Muscle layer of duodenum (tissue), 2 donors: Measurements from ENCODE around the gene THEM5.

Source experiments
- H3K27ac ChIP-seq: one replicate; pipeline ENCODE4 v1.7.0; 2013; ENCODE audit warnings: mild to moderate bottlenecking, low read length
- H3K27me3 ChIP-seq: one replicate; pipeline ENCODE4 v1.7.0; 2013; ENCODE audit warnings: low read depth, mild to moderate bottlenecking, control low read depth, low read length
- H3K36me3 ChIP-seq, 2 donors: one replicate each; pipeline ENCODE4 v1.7.0; 2013; ENCODE audit warnings: low read length in 2 of 2, control low read depth in 1 of 2, mild to moderate bottlenecking in 1 of 2; ENCODE audit not compliant: insufficient read depth in 2 of 2, control insufficient read depth in 1 of 2
- H3K4me1 ChIP-seq, 2 donors: one replicate each; pipeline ENCODE4 v1.7.0; 2013; ENCODE audit warnings: low read length in 2 of 2, mild to moderate bottlenecking in 2 of 2, control low read depth in 1 of 2, moderate library complexity in 1 of 2; ENCODE audit not compliant: insufficient read depth in 2 of 2, control insufficient read depth in 1 of 2
- H3K4me3 ChIP-seq, 2 donors: one replicate each; pipeline ENCODE4 v1.7.0; 2013; ENCODE audit warnings: low read length in 2 of 2, low read depth in 1 of 2, mild to moderate bottlenecking in 1 of 2
- H3K9me3 ChIP-seq, 2 donors: one replicate each; pipeline ENCODE4 v1.7.0; 2013; ENCODE audit warnings: low read length in 2 of 2, control low read depth in 1 of 2, mild to moderate bottlenecking in 1 of 2; ENCODE audit not compliant: control insufficient read depth in 1 of 2
- donor health status: healthy.

Gene THEM5

DNA sequence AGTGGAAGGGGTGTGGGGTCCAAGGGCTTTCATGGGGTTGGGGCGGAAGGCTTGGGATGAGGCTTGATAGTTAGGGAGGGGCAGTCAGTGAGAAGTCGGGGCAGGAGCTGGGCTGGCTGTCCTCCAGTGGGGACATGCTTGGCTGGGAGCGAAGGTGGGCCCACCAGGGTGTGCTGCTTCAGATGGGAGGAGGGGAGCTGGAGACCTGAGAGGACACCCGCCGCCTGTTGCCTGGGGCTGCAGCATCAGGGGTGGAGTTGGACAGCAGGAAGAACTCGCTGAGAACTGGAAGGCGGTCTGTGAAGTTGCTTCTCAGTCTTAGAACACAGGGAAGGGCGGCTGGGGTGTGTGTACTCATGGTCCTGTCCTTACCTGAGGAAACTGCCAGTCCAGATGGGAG, 1.6 kb downstream of the THEM5 start:
- no peak overlapping the region for H3K27ac ChIP-seq
- H3K4me3 ChIP-seq: no peak overlapping the region
- no peaks in the 10 kb centered on the region for H3K9me3 ChIP-seq
- H3K27me3 ChIP-seq: no peaks in the 10 kb centered on the region
- no peaks in the 10 kb centered on the region for H3K36me3 ChIP-seq
- no peaks in the 10 kb centered on the region for H3K4me1 ChIP-seq

- no peaks in the 10 kb centered on the region for H3K36me3 ChIP-seq
Measured at GRCh38 chr1:151849871-151850270, 3.6 kb downstream of the THEM5 start.

DNA sequence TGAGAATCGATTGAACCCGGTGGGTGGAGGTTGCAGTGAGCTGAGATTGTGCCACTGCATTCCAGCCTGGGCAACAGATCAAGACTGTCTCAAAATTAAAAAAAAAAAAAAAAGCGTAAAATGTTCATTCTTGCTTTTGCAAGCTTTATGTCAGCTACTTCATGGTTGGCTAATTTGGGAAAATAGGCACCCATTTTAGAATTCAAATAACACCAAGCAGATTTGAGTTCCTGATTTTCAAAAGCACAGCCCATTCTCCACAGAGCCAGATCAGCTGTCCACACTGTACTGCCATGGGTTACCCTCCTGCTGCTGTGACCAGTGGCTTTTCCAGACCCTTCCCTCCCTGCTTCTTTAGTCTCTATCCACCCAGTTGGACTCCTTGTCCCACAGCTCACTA, 4.4 kb downstream of the THEM5 start:
- Histone ChIP-seq H3K4me3 (no peak overlapping the region), H3K27me3 (no peaks in the 10 kb centered on the region), H3K36me3 (no peaks in the 10 kb centered on the region), H3K27ac (no peak overlapping the region), H3K4me1 (no peaks in the 10 kb centered on the region), H3K9me3 (no peaks in the 10 kb centered on the region)

More at GRCh38 chr1:151849871-151850270, 3.6 kb downstream of the THEM5 start:
- Histone ChIP-seq H3K27me3 (no peaks in the 10 kb centered on the region), H3K4me1 (no peaks in the 10 kb centered on the region), H3K4me3 (no peak overlapping the region), H3K9me3 (no peaks in the 10 kb centered on the region), H3K27ac (no peak overlapping the region)

GRCh38 chr1:151847867-151848596, 5.5 kb downstream of the THEM5 start:
- Histone ChIP-seq H3K4me1 (no peaks in the 10 kb centered on the region), H3K27ac (no peak overlapping the region), H3K27me3 (no peaks in the 10 kb centered on the region), H3K4me3 (no peak overlapping the region), H3K36me3 (no peaks in the 10 kb centered on the region), H3K9me3 (no peaks in the 10 kb centered on the region)

GRCh38 chr1:151846686-151847237, 6.8 kb downstream of the THEM5 start:
- no peak overlapping the region for H3K27ac ChIP-seq

DNA sequence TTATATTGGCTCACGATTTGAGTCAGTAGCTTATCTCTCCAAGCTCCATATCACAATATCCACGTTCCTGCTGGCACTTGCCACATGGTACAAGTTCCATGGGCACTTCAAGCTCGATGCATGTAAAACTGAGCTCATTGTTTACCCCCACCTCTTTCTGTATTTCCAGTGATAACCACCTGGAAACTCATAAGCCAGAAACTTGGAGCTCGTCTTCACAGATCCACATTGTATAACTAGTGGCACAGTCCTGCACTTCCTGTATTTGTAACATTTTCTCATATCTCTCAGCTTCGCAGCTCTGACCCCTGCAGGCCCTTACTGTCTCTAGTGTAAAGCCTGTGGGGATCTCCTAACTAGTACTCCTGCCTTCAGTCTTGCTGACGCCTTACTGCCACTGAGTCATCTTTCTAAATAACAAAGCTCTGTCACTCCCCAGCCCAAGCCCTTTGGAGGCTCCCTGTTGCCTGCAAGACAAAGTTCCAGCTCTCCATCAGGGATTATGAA, 7.4 kb downstream of the THEM5 start:
- no peaks in the 10 kb centered on the region for H3K36me3 ChIP-seq
- H3K27ac ChIP-seq: no peak overlapping the region
- no peaks in the 10 kb centered on the region for H3K4me1 ChIP-seq
- no peaks in the 10 kb centered on the region for H3K9me3 ChIP-seq
- H3K27me3 ChIP-seq: no peaks in the 10 kb centered on the region
- no peak overlapping the region for H3K4me3 ChIP-seq

More at GRCh38 chr1:151846686-151847237, 6.8 kb downstream of the THEM5 start:
- Histone ChIP-seq H3K27me3 (no peaks in the 10 kb centered on the region), H3K4me3 (no peak overlapping the region), H3K36me3 (no peaks in the 10 kb centered on the region), H3K9me3 (no peaks in the 10 kb centered on the region), H3K4me1 (no peaks in the 10 kb centered on the region)

DNA sequence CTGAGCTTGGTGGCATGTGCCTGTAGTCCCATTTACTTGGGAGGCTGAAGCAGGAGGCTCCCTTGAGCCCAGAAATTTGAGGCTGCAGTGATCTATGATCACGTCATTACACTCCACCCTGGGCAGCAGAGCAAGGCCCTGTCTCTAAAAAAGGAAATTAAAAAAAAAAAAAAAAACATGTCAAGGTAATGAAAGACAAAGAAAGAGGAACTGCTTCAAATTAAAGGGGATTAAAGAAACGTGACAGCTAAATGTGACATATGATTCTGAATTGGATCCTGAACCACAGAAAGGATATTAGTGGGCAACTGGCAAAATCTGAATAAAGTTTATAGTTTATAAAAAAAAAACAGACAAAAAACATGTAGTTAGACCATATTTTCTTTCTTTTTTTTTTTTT, 10.1 kb downstream of the THEM5 start:
- Histone ChIP-seq H3K4me1 (peaks cover 0 to 19% of the 10 kb centered on the region in 2 donors), H3K4me3 (no peak overlapping the region), H3K27me3 (peaks cover 16% of the 10 kb centered on the region), H3K27ac (no peak overlapping the region), H3K9me3 (no peaks in the 10 kb centered on the region), H3K36me3 (no peaks in the 10 kb centered on the region)

DNA sequence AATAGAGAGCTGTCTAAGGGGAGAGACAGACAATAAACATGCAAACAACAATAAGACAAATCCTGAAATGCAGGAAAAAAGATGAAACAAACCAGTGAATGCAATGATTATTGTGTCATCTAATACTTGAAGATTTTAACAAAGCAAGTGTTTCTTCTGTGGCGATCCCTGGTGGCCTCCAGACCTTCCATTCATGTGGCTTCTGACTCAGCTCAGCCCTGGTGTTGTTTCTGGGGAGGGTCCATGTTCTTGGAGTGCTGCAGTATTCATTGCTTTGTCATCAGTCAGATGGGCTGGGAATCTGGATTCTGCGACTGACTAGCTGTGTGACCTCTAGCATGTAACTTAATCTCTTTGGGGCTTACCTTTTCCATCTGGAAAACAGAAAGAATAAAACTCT, 12.4 kb downstream of the THEM5 start:
- Histone ChIP-seq H3K27me3 (peaks cover 25% of the 10 kb centered on the region), H3K4me1 (peaks cover 2 to 29% of the 10 kb centered on the region in 2 donors), H3K9me3 (no peaks in the 10 kb centered on the region), H3K36me3 (no peaks in the 10 kb centered on the region), H3K27ac (no peak overlapping the region), H3K4me3 (no peak overlapping the region)

GRCh38 chr1:151840421-151840820, 13.1 kb downstream of the THEM5 start:
- Histone ChIP-seq H3K27me3 (peaks cover 25% of the 10 kb centered on the region), H3K27ac (peak overlapping the region; percentile 76), H3K9me3 (no peaks in the 10 kb centered on the region), H3K4me3 (peak overlapping the region in 1 of 2 donors; percentile 41), H3K4me1 (peaks cover 5 to 29% of the 10 kb centered on the region in 2 donors), H3K36me3 (no peaks in the 10 kb centered on the region)

- peaks cover 5 to 29% of the 10 kb centered on the region in 2 donors for H3K4me1 ChIP-seq
- no peaks in the 10 kb centered on the region for H3K36me3 ChIP-seq
- H3K4me3 ChIP-seq: peak within 1 kb of the TSS; percentile 41 to 55
- H3K9me3 ChIP-seq: no peaks in the 10 kb centered on the region
- peaks cover 25% of the 10 kb centered on the region for H3K27me3 ChIP-seq
- H3K27ac ChIP-seq: peak within 1 kb of the TSS; percentile 76
Measured at GRCh38 chr1:151839457-151840403, 13.8 kb downstream of the THEM5 start, which contains the start of gene C2CD4D. Gene C2CD4D (minus strand): TSS chr1:151839820. CDS start chr1:151838989, 831 bp downstream.

GRCh38 chr1:151839082-151839412, 14.5 kb downstream of the THEM5 start:
- no peaks in the 10 kb centered on the region for H3K9me3 ChIP-seq
- H3K27me3 ChIP-seq: peaks cover 25% of the 10 kb centered on the region
- no peaks in the 10 kb centered on the region for H3K36me3 ChIP-seq
- peaks cover 5 to 29% of the 10 kb centered on the region in 2 donors for H3K4me1 ChIP-seq
- no peak overlapping the region for H3K27ac ChIP-seq
- H3K4me3 ChIP-seq: peak overlapping the region; percentile 41 to 55
